PFSK-1 (cell line): ENCODE results near the gene CCDC30.

Source experiments
- FOXP2 ChIP-seq: optimal IDR thresholded peaks from 2 replicates; pipeline ENCODE3; 2011; ENCODE audit warnings: borderline replicate concordance, control low read depth, inconsistent platforms; ENCODE audit not compliant: insufficient read depth; ENCODE audit errors: extremely low read length, extremely low read depth
- POLR2AphosphoS5 ChIP-seq: IDR thresholded peaks from 2 replicates; pipeline ENCODE4 v1.6.1; 2012; ENCODE audit warnings: low read depth, mild to moderate bottlenecking, control low read depth, low read length, moderate library complexity
- SIN3A ChIP-seq: IDR thresholded peaks from 2 replicates; pipeline ENCODE4 v1.6.1; 2012; ENCODE audit warnings: mild to moderate bottlenecking, low read length, moderate library complexity, borderline replicate concordance; ENCODE audit not compliant: insufficient read depth
- TAF1 ChIP-seq: IDR thresholded peaks from 2 replicates; pipeline ENCODE4 v1.6.1; 2012; ENCODE audit warnings: low read length, control low read depth, borderline replicate concordance; ENCODE audit not compliant: insufficient read depth
- TF ChIP-seq, protein P1 (sequence below), 2 experiments: IDR thresholded peaks; 2 replicates each; pipeline versions ENCODE4 v1.6.1 to v1.8.0; 2011 to 2012; ENCODE audit warnings: low read depth in 2 of 2, low read length in 2 of 2, control low read depth in 1 of 2, inconsistent platforms in 1 of 2, mild to moderate bottlenecking in 1 of 2, moderate library complexity in 1 of 2; ENCODE audit not compliant: insufficient read depth in 1 of 2

CCDC30 gene

DNA sequence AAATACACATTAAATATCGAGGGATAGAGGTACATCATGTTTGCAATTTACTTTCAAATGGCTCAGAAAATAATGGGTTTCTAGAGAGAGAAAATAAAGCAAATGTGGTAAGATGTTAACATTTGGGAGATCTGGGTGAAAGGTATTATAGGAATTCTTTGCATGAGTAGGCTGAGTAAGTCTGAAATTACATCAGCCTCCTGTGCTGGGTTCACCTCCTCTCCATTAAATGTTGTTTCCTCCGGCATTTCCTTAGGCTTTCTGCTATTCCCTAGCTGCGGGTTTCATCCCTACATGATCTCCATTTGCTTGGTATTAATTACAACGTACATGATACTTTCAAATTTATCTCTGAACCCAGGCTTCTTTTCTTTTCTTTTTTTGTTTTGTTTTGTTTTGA is 38.9 kb upstream of the CCDC30 start:
- no peak for TF ChIP-seq FOXP2
- no peak for TF ChIP-seq POLR2AphosphoS5
- TF ChIP-seq SIN3A = no peak
- TF ChIP-seq, protein P1, sequence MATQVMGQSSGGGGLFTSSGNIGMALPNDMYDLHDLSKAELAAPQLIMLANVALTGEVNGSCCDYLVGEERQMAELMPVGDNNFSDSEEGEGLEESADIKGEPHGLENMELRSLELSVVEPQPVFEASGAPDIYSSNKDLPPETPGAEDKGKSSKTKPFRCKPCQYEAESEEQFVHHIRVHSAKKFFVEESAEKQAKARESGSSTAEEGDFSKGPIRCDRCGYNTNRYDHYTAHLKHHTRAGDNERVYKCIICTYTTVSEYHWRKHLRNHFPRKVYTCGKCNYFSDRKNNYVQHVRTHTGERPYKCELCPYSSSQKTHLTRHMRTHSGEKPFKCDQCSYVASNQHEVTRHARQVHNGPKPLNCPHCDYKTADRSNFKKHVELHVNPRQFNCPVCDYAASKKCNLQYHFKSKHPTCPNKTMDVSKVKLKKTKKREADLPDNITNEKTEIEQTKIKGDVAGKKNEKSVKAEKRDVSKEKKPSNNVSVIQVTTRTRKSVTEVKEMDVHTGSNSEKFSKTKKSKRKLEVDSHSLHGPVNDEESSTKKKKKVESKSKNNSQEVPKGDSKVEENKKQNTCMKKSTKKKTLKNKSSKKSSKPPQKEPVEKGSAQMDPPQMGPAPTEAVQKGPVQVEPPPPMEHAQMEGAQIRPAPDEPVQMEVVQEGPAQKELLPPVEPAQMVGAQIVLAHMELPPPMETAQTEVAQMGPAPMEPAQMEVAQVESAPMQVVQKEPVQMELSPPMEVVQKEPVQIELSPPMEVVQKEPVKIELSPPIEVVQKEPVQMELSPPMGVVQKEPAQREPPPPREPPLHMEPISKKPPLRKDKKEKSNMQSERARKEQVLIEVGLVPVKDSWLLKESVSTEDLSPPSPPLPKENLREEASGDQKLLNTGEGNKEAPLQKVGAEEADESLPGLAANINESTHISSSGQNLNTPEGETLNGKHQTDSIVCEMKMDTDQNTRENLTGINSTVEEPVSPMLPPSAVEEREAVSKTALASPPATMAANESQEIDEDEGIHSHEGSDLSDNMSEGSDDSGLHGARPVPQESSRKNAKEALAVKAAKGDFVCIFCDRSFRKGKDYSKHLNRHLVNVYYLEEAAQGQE (IDR thresholded peaks at IDR 0.05; ENCODE audit: insufficient read depth in 1 of 2, low read depth in 2 of 2, low read length in 2 of 2) = no peak
- no peak for TF ChIP-seq TAF1

DNA sequence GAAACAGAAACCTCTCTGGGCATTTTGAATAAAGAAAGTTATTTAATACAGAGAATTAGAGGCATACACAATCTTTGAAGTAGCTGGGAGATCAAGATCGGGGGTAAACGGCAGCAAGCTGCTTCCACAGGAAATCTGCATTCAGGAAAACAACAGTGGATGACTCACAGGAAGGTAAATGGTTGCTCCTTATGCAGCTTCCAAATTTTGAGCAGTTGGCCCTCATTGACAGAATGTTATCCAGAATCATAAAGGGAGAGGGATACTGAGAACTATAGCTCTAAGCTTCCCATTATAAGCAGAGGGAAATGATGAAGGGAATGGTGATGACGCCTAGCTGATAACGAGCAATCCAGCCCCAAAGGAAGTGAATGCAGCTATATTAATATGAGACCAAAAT is 35.8 kb upstream of the CCDC30 start:
- TF ChIP-seq SIN3A (no peak), TAF1 (no peak), POLR2AphosphoS5 (no peak), FOXP2 (no peak)
- TF ChIP-seq, protein P1 (IDR thresholded peaks at IDR 0.05; ENCODE audit: insufficient read depth in 1 of 2, low read depth in 2 of 2, low read length in 2 of 2) = no peak

DNA sequence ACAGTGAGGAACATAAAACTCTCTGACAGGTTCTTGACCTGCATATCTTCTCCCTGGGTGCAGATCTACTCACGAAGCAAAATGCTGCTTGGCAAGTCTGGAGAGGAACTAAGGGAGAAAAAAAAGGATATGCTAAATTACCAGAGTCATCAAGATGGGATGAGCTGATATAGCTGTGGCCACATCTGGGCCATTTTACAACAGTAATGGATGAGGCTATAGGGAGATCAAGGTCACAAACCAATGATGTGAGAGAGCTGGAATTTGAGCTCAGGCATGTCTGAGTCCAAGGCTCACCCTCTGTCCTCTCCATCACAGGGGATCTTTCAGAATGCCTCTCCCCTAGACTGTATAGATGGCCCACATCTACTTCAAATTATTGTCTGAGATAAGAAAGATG is 33.5 kb upstream of the CCDC30 start:
- TF ChIP-seq FOXP2 = no peak
- TF ChIP-seq, protein P1 (IDR thresholded peaks at IDR 0.05; ENCODE audit: insufficient read depth in 1 of 2, low read depth in 2 of 2, low read length in 2 of 2) = no peak
- TF ChIP-seq TAF1 = no peak
- TF ChIP-seq SIN3A = no peak
- no peak for TF ChIP-seq POLR2AphosphoS5

GRCh38 chr1:42430286-42431135 is 32.6 kb upstream of the CCDC30 start:
- TF ChIP-seq FOXP2 = no peak
- no peak for TF ChIP-seq TAF1
- TF ChIP-seq, protein P1 (IDR thresholded peaks at IDR 0.05; ENCODE audit: insufficient read depth in 1 of 2, low read depth in 2 of 2, low read length in 2 of 2) = no peak
- TF ChIP-seq SIN3A = no peak
- no peak for TF ChIP-seq POLR2AphosphoS5
